SK-N-SH (cell line): ENCODE measurements around the gene TIAM1. TPM values are rescaled to one million over a fixed set of nuclear protein-coding genes. Genes with fewer than 3 reads are reported as not detected.
"Not testable (repeated sequence)": the region's sequence is repeated elsewhere in the genome, so short reads cannot be mapped to it uniquely, and the experiment has no call there.

Experiments
- CTCF ChIA-PET: fragments of 300-600, 350-600 bp; formaldehyde crosslinking; extraction: SDS; loops from one replicate; lab custom pipeline; 2021; lab: Yijun Ruan, JAX
- POLR2A ChIA-PET: fragments of 350-600 bp; sonication (Branson Sonifier 250); formaldehyde crosslinking; extraction: SDS; loops from one replicate; lab custom pipeline; 2020; ENCODE audit warnings: antibody characterized with exemption, inconsistent platforms; lab: Yijun Ruan, JAX
- DNase-seq: peaks from one replicate; pipeline ENCODE4 v3.0.0; 2012
- H2AFZ ChIP-seq: fragments of 200-600 bp; sonication (generic); 2 replicates; pipeline ENCODE4 v1.8.1; 2016; ENCODE audit warnings: antibody characterized with exemption, mild to moderate bottlenecking, low read depth
- H3F3A ChIP-seq: fragments of 200-600 bp; sonication (generic); replicated peaks from 2 replicates; pipeline ENCODE3; 2016; ENCODE audit warnings: antibody characterized with exemption, mild to moderate bottlenecking; ENCODE audit not compliant: insufficient read depth
- H3K27ac ChIP-seq, 2 experiments: fragments of 200-500 bp in 1 of 2; fragments of 200-600 bp in 1 of 2; sonication (Bioruptor generic) in 1 of 2; sonication (generic), shearing (Covaris generic) in 1 of 2; 2 replicates each; pipeline versions ENCODE4 v1.5.1 to v1.6.1; 2014 to 2016; ENCODE audit warnings: low read depth in 2 of 2, inconsistent platforms in 1 of 2, low read length in 1 of 2, mild to moderate bottlenecking in 1 of 2, mixed read lengths in 1 of 2
- H3K27me3 ChIP-seq: fragments of 200-600 bp; sonication (generic), shearing (Covaris generic); 2 replicates; pipeline ENCODE4 v1.6.1; 2016; ENCODE audit warnings: mixed run types; ENCODE audit not compliant: insufficient read depth
- H3K36me3 ChIP-seq, 2 experiments: fragments of 200-500 bp in 1 of 2; fragments of 200-600 bp in 1 of 2; sonication (Bioruptor generic) in 1 of 2; sonication (generic) in 1 of 2; replicated peaks in 1 of 2; 2 replicates each; pipeline versions ENCODE3 to v1.5.1; 2014 to 2016; ENCODE audit warnings: low read length in 1 of 2, mild to moderate bottlenecking in 1 of 2; ENCODE audit not compliant: insufficient read depth in 2 of 2, control insufficient read depth in 1 of 2
- H3K4me1 ChIP-seq, 2 experiments: fragments of 200-500 bp in 1 of 2; fragments of 200-600 bp in 1 of 2; sonication (Bioruptor generic) in 1 of 2; sonication (generic), shearing (Covaris generic) in 1 of 2; 2 replicates each; pipeline versions ENCODE4 v1.5.1 to v1.6.1; 2014 to 2016; ENCODE audit warnings: low read depth in 1 of 2, low read length in 1 of 2, mixed run types in 1 of 2; ENCODE audit not compliant: insufficient read depth in 2 of 2, control insufficient read depth in 1 of 2
- H3K4me2 ChIP-seq: fragments of 200-600 bp; sonication (generic), shearing (Covaris generic); 2 replicates; pipeline ENCODE4 v1.6.1; 2017; ENCODE audit warnings: mixed run types
- H3K4me3 ChIP-seq, 2 experiments: fragments of 200-500 bp in 1 of 2; fragments of 200-600 bp in 1 of 2; sonication (Bioruptor generic) in 1 of 2; sonication (generic), shearing (Covaris generic) in 1 of 2; 2 replicates each; pipeline versions ENCODE4 v1.5.1 to v1.8.1; 2014 to 2016; ENCODE audit warnings: low read depth in 2 of 2, inconsistent platforms in 1 of 2, low read length in 1 of 2, mild to moderate bottlenecking in 1 of 2, mixed read lengths in 1 of 2, moderate library complexity in 1 of 2
- H3K79me2 ChIP-seq: fragments of 200-600 bp; sonication (generic); 2 replicates; pipeline ENCODE4 v1.8.1; 2017; ENCODE audit warnings: mild to moderate bottlenecking; ENCODE audit not compliant: insufficient read depth
- H3K9ac ChIP-seq: fragments of 200-600 bp; sonication (generic); 2 replicates; pipeline ENCODE4 v1.6.1; 2017; ENCODE audit warnings: mixed run types
- H3K9me2 ChIP-seq: fragments of 200-600 bp; sonication (generic); 2 replicates; pipeline ENCODE4 v1.6.1; 2017; ENCODE audit warnings: mixed run types
- H3K9me3 ChIP-seq: fragments of 200-600 bp; sonication (generic); 2 replicates; pipeline ENCODE4 v1.6.1; 2017; ENCODE audit warnings: mixed run types, mild to moderate bottlenecking, moderate library complexity
- H4K20me1 ChIP-seq: fragments of 200-600 bp; sonication (generic); 2 replicates; pipeline ENCODE4 v1.6.1; 2017; ENCODE audit warnings: mild to moderate bottlenecking, mixed run types; ENCODE audit not compliant: insufficient read depth
- CHD2 ChIP-seq: fragments of 150-350 bp; IDR thresholded peaks from 2 replicates; pipeline ENCODE4 v1.6.1; 2018; ENCODE audit warnings: low read length; ENCODE audit not compliant: partially characterized antibody
- ELF1 ChIP-seq: IDR thresholded peaks from 2 replicates; pipeline ENCODE4 v1.4.0; 2012
- EZH2phosphoT487 ChIP-seq: fragments of 200-600 bp; sonication (generic); IDR thresholded peaks from 2 replicates; pipeline ENCODE4 v1.6.1; 2017; ENCODE audit warnings: low read depth, mixed run types, mild to moderate bottlenecking, antibody characterized with exemption, moderate library complexity, borderline replicate concordance
- NFIC ChIP-seq: IDR thresholded peaks from 2 replicates; pipeline ENCODE4 v1.4.0; 2012; ENCODE audit warnings: borderline replicate concordance
- POLR2AphosphoS5 ChIP-seq: IDR thresholded peaks from 2 replicates; pipeline ENCODE4 v1.6.1; 2012; ENCODE audit warnings: low read depth, low read length
- RFX5 ChIP-seq: IDR thresholded peaks from 2 replicates; pipeline ENCODE4 v1.6.1; 2012; ENCODE audit warnings: mild to moderate bottlenecking, improper control_type of control experiment, low read length
- RXRA ChIP-seq: IDR thresholded peaks from 2 replicates; pipeline ENCODE4 v1.4.0; 2012; ENCODE audit warnings: low read depth, mild to moderate bottlenecking, borderline replicate concordance
- TAF1 ChIP-seq: IDR thresholded peaks from 2 replicates; pipeline ENCODE4 v1.6.1; 2012; ENCODE audit warnings: low read depth, mild to moderate bottlenecking, low read length, moderate library complexity, borderline replicate concordance
- TCF12 ChIP-seq: IDR thresholded peaks from 2 replicates; pipeline ENCODE4 v1.4.0; 2012
- WGBS: methylation state at CpG from one replicate; pipeline ENCODE4 v1.1.6; 2017; ENCODE audit warnings: low lambda C conversion rate; 5-methylcytosine and 5-hydroxymethylcytosine counted together
- polyA plus RNA-seq, 3 experiments: library from polyadenylated mRNA; depleted of rRNA; stranded (reverse); fragments of >200 nt; gene quantifications; 2 replicates each; pipeline ENCODE4 v1.2.3, GENCODE V29; 2012
- TF ChIP-seq, protein P1 (sequence below): IDR thresholded peaks from 2 replicates; pipeline ENCODE4 v1.4.0; 2012; ENCODE audit warnings: low read depth
- TF ChIP-seq, protein P2 (sequence below): fragments of 150-350 bp; IDR thresholded peaks from 2 replicates; pipeline ENCODE4 v1.6.1; 2016; ENCODE audit warnings: mild to moderate bottlenecking, low read depth, low read length
- TF ChIP-seq, protein P3 (sequence below): fragments of 200-600 bp; sonication (generic); IDR thresholded peaks from 2 replicates; pipeline ENCODE4 v1.6.1; 2017; ENCODE audit warnings: antibody characterized with exemption, mild to moderate bottlenecking, moderate library complexity
- TF ChIP-seq, protein P4 (sequence below): IDR thresholded peaks from 2 replicates; pipeline ENCODE4 v1.4.0; 2012; ENCODE audit warnings: low read depth, borderline replicate concordance

Gene TIAM1
- polyA plus RNA-seq, 1 of the 3 experiments (the other 2 are of a cell fraction) = 1.7 TPM

DNA sequence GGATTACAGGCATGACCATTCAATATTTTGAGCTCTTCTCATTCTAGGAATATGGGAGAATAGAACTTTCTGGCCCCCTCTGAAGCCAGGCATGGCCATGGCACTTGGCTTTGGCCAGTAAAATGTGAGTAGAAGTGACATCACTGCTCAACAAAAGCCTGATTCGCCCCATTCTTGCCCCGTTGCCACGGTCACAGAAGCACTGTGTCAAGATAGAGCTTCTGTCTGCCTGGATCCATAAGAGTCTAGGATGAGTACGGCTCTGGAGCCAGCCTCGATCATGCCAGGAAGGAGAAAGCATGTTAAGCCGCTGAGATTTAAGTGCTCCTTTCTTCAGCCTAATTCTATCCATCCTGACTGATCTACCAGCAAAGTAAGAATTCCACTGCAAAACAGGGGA lies 113.1 kb downstream of the TIAM1 start (continued):
- TF ChIP-seq, protein P1, sequence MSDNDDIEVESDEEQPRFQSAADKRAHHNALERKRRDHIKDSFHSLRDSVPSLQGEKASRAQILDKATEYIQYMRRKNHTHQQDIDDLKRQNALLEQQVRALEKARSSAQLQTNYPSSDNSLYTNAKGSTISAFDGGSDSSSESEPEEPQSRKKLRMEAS = no peak

DNA sequence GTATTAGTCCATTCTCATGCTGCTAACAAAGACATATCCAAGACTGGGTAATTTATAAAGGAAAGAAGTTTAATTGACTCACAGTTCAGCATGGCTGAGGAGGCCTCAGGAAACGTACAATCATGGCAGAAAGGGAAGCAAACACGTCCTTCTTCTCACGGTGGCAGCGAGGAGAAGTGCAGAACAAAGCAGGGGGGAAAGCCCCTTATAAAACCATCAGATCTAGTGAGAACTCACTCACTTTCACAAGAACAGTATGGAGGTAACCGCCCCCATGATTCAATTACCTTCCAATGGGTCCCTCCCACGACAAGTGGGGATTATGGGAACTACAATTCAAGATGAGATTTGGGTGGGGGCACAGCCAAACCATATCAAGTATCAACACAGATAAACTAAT lies 115.3 kb downstream of the TIAM1 start:
- CTCF ChIA-PET, POLR2A ChIA-PET: not testable (repeated sequence)

DNA sequence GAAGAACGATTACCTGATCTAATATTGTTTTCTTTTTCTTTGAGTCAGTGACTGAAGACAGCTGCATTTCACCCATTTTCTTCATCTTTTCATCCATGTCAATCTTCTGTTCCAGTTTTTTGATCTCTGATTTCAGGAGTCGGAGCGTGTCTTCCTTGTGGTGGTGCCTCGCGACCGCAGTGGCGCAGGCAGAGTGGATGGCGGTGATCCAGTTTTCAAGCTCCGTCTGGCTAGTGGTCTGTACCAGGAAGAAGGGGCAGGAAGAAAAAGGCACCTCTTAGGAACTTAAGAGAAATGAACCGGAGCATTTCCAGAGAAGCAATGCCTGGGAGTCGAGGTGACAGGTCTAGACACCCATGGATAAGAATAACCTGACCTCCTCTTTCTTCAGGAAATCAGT lies 118.3 kb downstream of the TIAM1 start:
- CTCF ChIA-PET = no interaction called here
- Histone ChIP-seq H3F3A (no peaks in the 10 kb centered on the region), H3K27ac (no peak overlapping the region), H3K9me2 (no peaks in the 10 kb centered on the region), H3K4me2 (no peak overlapping the region), H4K20me1 (no peaks in the 10 kb centered on the region), H2AFZ (no peak overlapping the region), H3K27me3 (no peaks in the 10 kb centered on the region), H3K9ac (no peak overlapping the region), H3K9me3 (no peaks in the 10 kb centered on the region), H3K36me3 (no peaks in the 10 kb centered on the region), H3K4me1 (peaks cover 0 to 2% of the 10 kb centered on the region in 2 experiments; a peak in 1 of 4 replicates), H3K79me2 (no peaks in the 10 kb centered on the region), H3K4me3 (no peak overlapping the region)
- POLR2A ChIA-PET = no interaction called here
- TF ChIP-seq TAF1 = no peak
- TF ChIP-seq EZH2phosphoT487 = no peak
- no peak for TF ChIP-seq CHD2
- TF ChIP-seq NFIC = no peak
- TF ChIP-seq, protein P2, sequence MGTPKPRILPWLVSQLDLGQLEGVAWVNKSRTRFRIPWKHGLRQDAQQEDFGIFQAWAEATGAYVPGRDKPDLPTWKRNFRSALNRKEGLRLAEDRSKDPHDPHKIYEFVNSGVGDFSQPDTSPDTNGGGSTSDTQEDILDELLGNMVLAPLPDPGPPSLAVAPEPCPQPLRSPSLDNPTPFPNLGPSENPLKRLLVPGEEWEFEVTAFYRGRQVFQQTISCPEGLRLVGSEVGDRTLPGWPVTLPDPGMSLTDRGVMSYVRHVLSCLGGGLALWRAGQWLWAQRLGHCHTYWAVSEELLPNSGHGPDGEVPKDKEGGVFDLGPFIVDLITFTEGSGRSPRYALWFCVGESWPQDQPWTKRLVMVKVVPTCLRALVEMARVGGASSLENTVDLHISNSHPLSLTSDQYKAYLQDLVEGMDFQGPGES = no peak
- TF ChIP-seq, protein P3, sequence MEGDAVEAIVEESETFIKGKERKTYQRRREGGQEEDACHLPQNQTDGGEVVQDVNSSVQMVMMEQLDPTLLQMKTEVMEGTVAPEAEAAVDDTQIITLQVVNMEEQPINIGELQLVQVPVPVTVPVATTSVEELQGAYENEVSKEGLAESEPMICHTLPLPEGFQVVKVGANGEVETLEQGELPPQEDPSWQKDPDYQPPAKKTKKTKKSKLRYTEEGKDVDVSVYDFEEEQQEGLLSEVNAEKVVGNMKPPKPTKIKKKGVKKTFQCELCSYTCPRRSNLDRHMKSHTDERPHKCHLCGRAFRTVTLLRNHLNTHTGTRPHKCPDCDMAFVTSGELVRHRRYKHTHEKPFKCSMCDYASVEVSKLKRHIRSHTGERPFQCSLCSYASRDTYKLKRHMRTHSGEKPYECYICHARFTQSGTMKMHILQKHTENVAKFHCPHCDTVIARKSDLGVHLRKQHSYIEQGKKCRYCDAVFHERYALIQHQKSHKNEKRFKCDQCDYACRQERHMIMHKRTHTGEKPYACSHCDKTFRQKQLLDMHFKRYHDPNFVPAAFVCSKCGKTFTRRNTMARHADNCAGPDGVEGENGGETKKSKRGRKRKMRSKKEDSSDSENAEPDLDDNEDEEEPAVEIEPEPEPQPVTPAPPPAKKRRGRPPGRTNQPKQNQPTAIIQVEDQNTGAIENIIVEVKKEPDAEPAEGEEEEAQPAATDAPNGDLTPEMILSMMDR = no peak
- no peak for TF ChIP-seq RFX5
- TF ChIP-seq RXRA = no peak
- no peak for TF ChIP-seq TCF12
- TF ChIP-seq POLR2AphosphoS5 = no peak
- no peak for TF ChIP-seq ELF1
- TF ChIP-seq, protein P4, sequence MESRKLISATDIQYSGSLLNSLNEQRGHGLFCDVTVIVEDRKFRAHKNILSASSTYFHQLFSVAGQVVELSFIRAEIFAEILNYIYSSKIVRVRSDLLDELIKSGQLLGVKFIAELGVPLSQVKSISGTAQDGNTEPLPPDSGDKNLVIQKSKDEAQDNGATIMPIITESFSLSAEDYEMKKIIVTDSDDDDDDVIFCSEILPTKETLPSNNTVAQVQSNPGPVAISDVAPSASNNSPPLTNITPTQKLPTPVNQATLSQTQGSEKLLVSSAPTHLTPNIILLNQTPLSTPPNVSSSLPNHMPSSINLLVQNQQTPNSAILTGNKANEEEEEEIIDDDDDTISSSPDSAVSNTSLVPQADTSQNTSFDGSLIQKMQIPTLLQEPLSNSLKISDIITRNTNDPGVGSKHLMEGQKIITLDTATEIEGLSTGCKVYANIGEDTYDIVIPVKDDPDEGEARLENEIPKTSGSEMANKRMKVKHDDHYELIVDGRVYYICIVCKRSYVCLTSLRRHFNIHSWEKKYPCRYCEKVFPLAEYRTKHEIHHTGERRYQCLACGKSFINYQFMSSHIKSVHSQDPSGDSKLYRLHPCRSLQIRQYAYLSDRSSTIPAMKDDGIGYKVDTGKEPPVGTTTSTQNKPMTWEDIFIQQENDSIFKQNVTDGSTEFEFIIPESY = no peak
- DNase-seq = no peak
- 85% methylated on average over 11 of the region's 11 CpGs for WGBS

More for the DNA sequence above, 115.3 kb downstream of the TIAM1 start:
- not testable (repeated sequence) for H2AFZ ChIP-seq, H3F3A ChIP-seq, DNase-seq, H3K4me2 ChIP-seq, H3K4me3 ChIP-seq, H3K9me2 ChIP-seq, H3K9me3 ChIP-seq, H3K36me3 ChIP-seq, H4K20me1 ChIP-seq, H3K27me3 ChIP-seq, H3K9ac ChIP-seq, H3K4me1 ChIP-seq, H3K79me2 ChIP-seq, H3K27ac ChIP-seq
- 70% methylated on average over 6 of the region's 6 CpGs for WGBS
